ENCODE results near the gene FOCAD.

GRCh38 chr9:20854444-20854843 lies 170.4 kb downstream of the FOCAD start:
- no peak for TF ChIP-seq EZH2 (IDR thresholded peaks at IDR 0.05; ENCODE audit: borderline replicate concordance, low read depth, low read length, poor library complexity, severe bottlenecking)
- TF ChIP-seq CTCF (conservative IDR thresholded peaks at IDR 0.05; ENCODE audit: low read depth, low read length) = no peak
